Hepatocyte (in vitro differentiated cells): ENCODE results near the gene LGALS7B. TPM values are rescaled to one million over a fixed set of nuclear protein-coding genes. Genes with fewer than 3 reads are reported as not detected.
"Not testable (repeated sequence)": the region's sequence is repeated elsewhere in the genome, so short reads cannot be mapped to it uniquely, and the experiment has no call there.

ENCODE experiments used
- DNase-seq: peaks from one replicate; pipeline ENCODE4 v3.0.0-alpha.2; 2016; ENCODE audit warnings: low spot score
- H2AFZ ChIP-seq: fragments of 200-600 bp; sonication (generic); 2 replicates; pipeline ENCODE4 v1.6.0; 2016; ENCODE audit warnings: antibody characterized with exemption, mild to moderate bottlenecking
- H3K27ac ChIP-seq: fragments of 200-600 bp; sonication (generic); 2 replicates; pipeline ENCODE4 v1.5.1; 2016; ENCODE audit warnings: mild to moderate bottlenecking
- H3K27me3 ChIP-seq: fragments of 200-600 bp; sonication (generic); 2 replicates; pipeline ENCODE4 v1.6.1; 2016
- H3K36me3 ChIP-seq: fragments of 200-600 bp; sonication (generic); replicated peaks from 2 replicates; pipeline ENCODE4 v1.5.1; 2016; ENCODE audit warnings: low read depth; ENCODE audit not compliant: insufficient read depth
- H3K4me1 ChIP-seq: fragments of 200-600 bp; sonication (generic); 2 replicates; pipeline ENCODE4 v1.5.1; 2016; ENCODE audit warnings: mild to moderate bottlenecking, moderate library complexity; ENCODE audit not compliant: insufficient read depth
- H3K4me2 ChIP-seq: fragments of 200-600 bp; sonication (generic); 2 replicates; pipeline ENCODE4 v1.6.0; 2016
- H3K4me3 ChIP-seq: fragments of 200-600 bp; sonication (generic); 2 replicates; pipeline ENCODE4 v1.5.1; 2016; ENCODE audit warnings: mild to moderate bottlenecking
- H3K79me2 ChIP-seq: fragments of 200-600 bp; sonication (generic); 2 replicates; pipeline ENCODE4 v1.6.0; 2017; ENCODE audit warnings: mild to moderate bottlenecking
- H3K9me2 ChIP-seq: fragments of 200-600 bp; sonication (generic); replicated peaks from 2 replicates; pipeline ENCODE4 v1.6.0; 2017; ENCODE audit warnings: mild to moderate bottlenecking; ENCODE audit not compliant: insufficient read depth
- H3K9me3 ChIP-seq: fragments of 200-600 bp; sonication (generic); 2 replicates; pipeline ENCODE4 v1.5.1; 2016; ENCODE audit warnings: low read depth, mild to moderate bottlenecking
- H4K20me1 ChIP-seq: fragments of 200-600 bp; sonication (generic); 2 replicates; pipeline ENCODE4 v1.6.0; 2016; ENCODE audit warnings: mild to moderate bottlenecking; ENCODE audit not compliant: insufficient read depth, poor library complexity, severe bottlenecking
- CTCF ChIP-seq: fragments of 200-600 bp; sonication (generic); IDR thresholded peaks from 2 replicates; pipeline ENCODE4 v1.5.1; 2016; ENCODE audit warnings: antibody characterized with exemption, mild to moderate bottlenecking; ENCODE audit not compliant: poor library complexity
- EZH2 ChIP-seq: fragments of 200-600 bp; sonication (generic); IDR thresholded peaks from 2 replicates; pipeline ENCODE4 v1.6.1; 2016; ENCODE audit warnings: antibody characterized with exemption, mild to moderate bottlenecking, borderline replicate concordance
- EZH2phosphoT487 ChIP-seq: fragments of 200-600 bp; sonication (generic); IDR thresholded peaks from one replicate; pipeline ENCODE4 v1.6.1; 2018; ENCODE audit warnings: antibody characterized with exemption, mild to moderate bottlenecking, low read depth, moderate library complexity; ENCODE audit not compliant: unreplicated experiment, severe bottlenecking
- WGBS: methylation state at CpG from one replicate; pipeline ENCODE4 v1.1.6; 2016; ENCODE audit warnings: low lambda C conversion rate; ENCODE audit errors: missing lambda C conversion rate; 5-methylcytosine and 5-hydroxymethylcytosine counted together
- polyA plus RNA-seq: library from polyadenylated mRNA; unstranded; fragments of >200 nt; fragmentation: Nextera tagmentation; extraction: Ambion mirVana; gene quantifications from 2 replicates; pipeline ENCODE4 v1.2.1, GENCODE V29; 2016
- total RNA-seq: library from RNA; depleted of rRNA; stranded (reverse); fragments of >200 nt; gene quantifications from 2 replicates; pipeline ENCODE4 v1.2.3, GENCODE V29; 2014

The LGALS7B gene
- total and polyA plus RNA-seq, 2 experiments from 2014 or later = not detected

- no peak overlapping the region for H3K4me3 ChIP-seq
- no peak overlapping the region for H2AFZ ChIP-seq
- no peak for DNase-seq
- H3K79me2 ChIP-seq = peaks cover 2% of the 10 kb centered on the region
- H3K27me3 ChIP-seq = no peaks in the 10 kb centered on the region
- no peaks in the 10 kb centered on the region for H3K9me3 ChIP-seq
- WGBS = 97% methylated on average over 10 of the region's 10 CpGs
- no peak overlapping the region for H3K4me2 ChIP-seq
- H3K36me3 ChIP-seq = no peaks in the 10 kb centered on the region
- peaks cover 12% of the 10 kb centered on the region for H3K4me1 ChIP-seq
- H3K27ac ChIP-seq = no peak overlapping the region
- no peaks in the 10 kb centered on the region for H4K20me1 ChIP-seq
- no peaks in the 10 kb centered on the region for H3K9me2 ChIP-seq
- TF ChIP-seq EZH2 = no peak
- TF ChIP-seq CTCF = no peak
- TF ChIP-seq EZH2phosphoT487 = no peak
Observed at GRCh38 chr19:38766276-38767047, 22.5 kb upstream of the LGALS7B start.

GRCh38 chr19:38769635-38770211 is 19.3 kb upstream of the LGALS7B start:
- no peaks in the 10 kb centered on the region for H3K4me1 ChIP-seq
- no peaks in the 10 kb centered on the region for H3K27me3 ChIP-seq
- peak overlapping the region; percentile 69 for H3K4me2 ChIP-seq
- H3K9me2 ChIP-seq = no peaks in the 10 kb centered on the region
- 42% methylated on average over 24 of the region's 42 CpGs for WGBS
- no peaks in the 10 kb centered on the region for H3K9me3 ChIP-seq
- H4K20me1 ChIP-seq = no peaks in the 10 kb centered on the region
- H3K27ac ChIP-seq = no peak overlapping the region
- no peaks in the 10 kb centered on the region for H3K36me3 ChIP-seq
- H2AFZ ChIP-seq = peak overlapping the region; percentile 77
- H3K79me2 ChIP-seq = no peaks in the 10 kb centered on the region
- H3K4me3 ChIP-seq = no peak overlapping the region
- TF ChIP-seq EZH2phosphoT487 (no peak), EZH2 (no peak), CTCF (peak; percentile 61)
- peak; percentile 79 for DNase-seq

GRCh38 chr19:38770228-38770948 is 18.6 kb upstream of the LGALS7B start:
- not testable (repeated sequence) for H3K9me2 ChIP-seq, H3K79me2 ChIP-seq, H3K36me3 ChIP-seq, H3K4me3 ChIP-seq, H4K20me1 ChIP-seq, H3K27ac ChIP-seq, DNase-seq, H3K9me3 ChIP-seq, H3K4me1 ChIP-seq, H3K27me3 ChIP-seq
- WGBS = 27% methylated on average over 3 of the region's 58 CpGs
- H3K4me2 ChIP-seq = peak overlapping the region; percentile 69
- H2AFZ ChIP-seq = peak overlapping the region; percentile 77

- not testable (repeated sequence) for H3K9me3 ChIP-seq, H3K4me1 ChIP-seq, H2AFZ ChIP-seq, H4K20me1 ChIP-seq, DNase-seq, H3K36me3 ChIP-seq, H3K27me3 ChIP-seq, H3K4me2 ChIP-seq, H3K9me2 ChIP-seq, H3K27ac ChIP-seq, H3K4me3 ChIP-seq, H3K79me2 ChIP-seq
- 60% methylated on average over 1 of the region's 22 CpGs for WGBS
Observed at GRCh38 chr19:38770949-38771275, 18.1 kb upstream of the LGALS7B start.

- 77% methylated on average over 12 of the region's 30 CpGs for WGBS
- not testable (repeated sequence) for H3K27me3 ChIP-seq
Observed at GRCh38 chr19:38771569-38771968, 17.4 kb upstream of the LGALS7B start.

More at GRCh38 chr19:38771569-38771968, 17.4 kb upstream of the LGALS7B start:
- not testable (repeated sequence) for H3K9me2 ChIP-seq, H3K4me3 ChIP-seq, H3K4me2 ChIP-seq, H3K36me3 ChIP-seq, H2AFZ ChIP-seq, H3K9me3 ChIP-seq, H3K79me2 ChIP-seq, H3K27ac ChIP-seq, H4K20me1 ChIP-seq, DNase-seq, H3K4me1 ChIP-seq
